Heart left ventricle (tissue), 13 donors: ENCODE results near the gene KLK5.

Source experiments
- POLR2A ChIP-seq, 2 donors: fragments of 450-650 bp; IDR thresholded peaks; one replicate each; pipeline ENCODE4 v1.6.1; 2017; ENCODE audit warnings: antibody characterized with exemption in 2 of 2, mild to moderate bottlenecking in 2 of 2, moderate library complexity in 2 of 2
- TF ChIP-seq, protein P1 (sequence below), 12 donors: fragments of 200-600 bp; sonication (generic) in 4 of 12; IDR thresholded peaks; one replicate each; pipeline versions ENCODE4 v1.5.0 to v1.8.0; 2018 to 2022; ENCODE audit warnings: antibody characterized with exemption in 12 of 12, mild to moderate bottlenecking in 5 of 12
- donor health status: ischemic (EF 13 %, LVEDD 7.1; RV severe dilation, severe dysfunction).
- donor health status: DM: no; HTN: yes; CAD: no.
- donor health status: DM: no; HTN: no; CAD: no.
- donor health status: ischemic (EF 25% LVEDD 6.9; RV normal size, moderate dysfunction).
- donor health status: ischemic (EF 25% LVEDD 5.7; RV mildly dilated, moderate dysfunction).
- donor health status: ischemic (EF 35%, LVEDD 5.7; RV mildly dilated, moderate dysfunction).
- donor health status: nonischemic (EF 11% LVEDD 7.7; RV severe dilation, severe dysfunction).
- donor health status: DM: yes; HTN: yes; CAD: no.
- donor health status: PGD.
- donor health status: ischemic (EF 29% LVEDD 5.4; RV normal size, mild dysfunction).
- donor health status: nonischemic (EF 23%, LVEDD 6.1; RV moderate dilation, normal function).

DNA sequence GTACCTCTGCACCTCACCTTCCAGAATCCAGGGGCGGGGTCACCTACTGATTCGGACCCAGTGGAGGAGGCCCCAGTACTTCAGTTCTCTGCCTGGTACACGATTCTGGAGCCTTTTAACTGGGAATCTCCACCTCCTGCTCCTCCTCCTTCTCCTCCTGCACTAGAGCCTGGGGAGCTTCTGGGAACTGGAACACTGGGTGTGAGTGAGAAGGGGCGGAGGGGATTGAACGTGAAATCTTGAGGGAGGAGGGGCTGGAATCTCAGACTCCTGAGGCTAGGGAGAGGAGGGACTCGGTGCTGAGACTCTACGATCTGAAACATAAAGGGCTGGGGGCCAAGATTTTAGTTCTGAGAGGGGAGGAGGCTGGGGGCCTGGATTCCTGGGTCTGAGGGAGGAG, 48.7 kb upstream of the KLK5 start, which contains the start of gene KLK8:
- TF ChIP-seq, protein P1, sequence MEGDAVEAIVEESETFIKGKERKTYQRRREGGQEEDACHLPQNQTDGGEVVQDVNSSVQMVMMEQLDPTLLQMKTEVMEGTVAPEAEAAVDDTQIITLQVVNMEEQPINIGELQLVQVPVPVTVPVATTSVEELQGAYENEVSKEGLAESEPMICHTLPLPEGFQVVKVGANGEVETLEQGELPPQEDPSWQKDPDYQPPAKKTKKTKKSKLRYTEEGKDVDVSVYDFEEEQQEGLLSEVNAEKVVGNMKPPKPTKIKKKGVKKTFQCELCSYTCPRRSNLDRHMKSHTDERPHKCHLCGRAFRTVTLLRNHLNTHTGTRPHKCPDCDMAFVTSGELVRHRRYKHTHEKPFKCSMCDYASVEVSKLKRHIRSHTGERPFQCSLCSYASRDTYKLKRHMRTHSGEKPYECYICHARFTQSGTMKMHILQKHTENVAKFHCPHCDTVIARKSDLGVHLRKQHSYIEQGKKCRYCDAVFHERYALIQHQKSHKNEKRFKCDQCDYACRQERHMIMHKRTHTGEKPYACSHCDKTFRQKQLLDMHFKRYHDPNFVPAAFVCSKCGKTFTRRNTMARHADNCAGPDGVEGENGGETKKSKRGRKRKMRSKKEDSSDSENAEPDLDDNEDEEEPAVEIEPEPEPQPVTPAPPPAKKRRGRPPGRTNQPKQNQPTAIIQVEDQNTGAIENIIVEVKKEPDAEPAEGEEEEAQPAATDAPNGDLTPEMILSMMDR (IDR thresholded peaks at IDR 0.05) = no peak
- TF ChIP-seq POLR2A (IDR thresholded peaks at IDR 0.05) = no peak
